Kasumi-1 (cell line): Measurements from ENCODE around the gene TLE2.
A peak's percentile ranks its signal among the peaks of the same experiment; 100 is the strongest.
"Not testable (repeated sequence)": the region's sequence is repeated elsewhere in the genome, so short reads cannot be mapped to it uniquely, and the experiment has no call there.

Source experiments
- DNase-seq, 2 experiments: peaks; one replicate each; lab custom pipeline; 2025; lab: John Stamatoyannopoulos, UW

The TLE2 gene

GRCh38 chr19:3055741-3056416, 26.8 kb upstream of the TLE2 start:
- DNase-seq: no peak

DNA sequence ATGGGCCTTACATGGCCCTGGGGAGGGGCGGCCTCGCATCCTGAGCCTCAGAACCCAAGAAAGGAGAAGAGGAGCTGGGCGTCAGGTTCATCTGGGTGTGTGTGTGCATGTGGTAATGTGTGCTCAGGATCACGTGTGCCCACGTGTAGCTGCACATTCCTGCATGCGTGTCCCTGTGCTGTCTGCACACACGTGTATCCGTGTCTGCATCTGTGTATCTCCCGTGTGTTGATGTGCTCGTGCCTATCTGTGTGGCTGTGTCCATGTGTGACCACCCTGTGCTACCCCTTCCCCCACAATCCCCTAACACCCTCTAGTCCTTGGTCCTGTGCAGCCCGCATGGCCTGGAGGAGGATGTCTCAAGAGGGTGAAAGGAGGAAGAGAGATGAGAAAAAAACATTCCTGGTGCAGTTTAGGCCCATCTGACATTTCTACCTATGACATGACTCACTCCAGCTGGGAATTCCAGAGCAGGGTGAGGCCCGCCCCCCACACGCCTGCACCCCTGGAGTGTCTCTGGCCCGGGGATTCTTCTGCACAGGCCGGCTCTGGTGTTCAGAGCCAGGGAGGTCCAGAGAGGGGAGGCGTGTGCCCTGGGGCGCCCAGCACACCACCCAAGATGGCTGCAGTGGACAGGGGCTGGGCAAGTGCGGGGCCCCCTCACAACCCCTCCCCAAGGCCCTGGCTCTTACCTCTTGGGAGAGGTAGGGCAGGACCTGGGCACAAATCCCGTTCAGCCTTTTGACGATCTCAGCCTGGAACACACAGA, 26.1 kb upstream of the TLE2 start:
- DNase-seq: no peak

- DNase-seq: no peak
These were observed 25.3 kb upstream of the TLE2 start for GRCh38 chr19:3054265-3054971.

GRCh38 chr19:3053780-3054179, 24.7 kb upstream of the TLE2 start:
- no peak for DNase-seq

GRCh38 chr19:3053218-3053621, 24.1 kb upstream of the TLE2 start:
- no peak for DNase-seq

GRCh38 chr19:3050016-3050415, 20.9 kb upstream of the TLE2 start:
- DNase-seq: not testable (repeated sequence)

- DNase-seq: no peak
These were observed 20.0 kb upstream of the TLE2 start for GRCh38 chr19:3049089-3049488.

- DNase-seq: no peak
These were observed 19.1 kb upstream of the TLE2 start for GRCh38 chr19:3048190-3048533.

- DNase-seq: peak; percentile 24 to 39
These were observed 18.6 kb upstream of the TLE2 start for GRCh38 chr19:3047496-3048189.

- DNase-seq: no peak
These were observed 17.8 kb upstream of the TLE2 start for GRCh38 chr19:3046698-3047495.

DNA sequence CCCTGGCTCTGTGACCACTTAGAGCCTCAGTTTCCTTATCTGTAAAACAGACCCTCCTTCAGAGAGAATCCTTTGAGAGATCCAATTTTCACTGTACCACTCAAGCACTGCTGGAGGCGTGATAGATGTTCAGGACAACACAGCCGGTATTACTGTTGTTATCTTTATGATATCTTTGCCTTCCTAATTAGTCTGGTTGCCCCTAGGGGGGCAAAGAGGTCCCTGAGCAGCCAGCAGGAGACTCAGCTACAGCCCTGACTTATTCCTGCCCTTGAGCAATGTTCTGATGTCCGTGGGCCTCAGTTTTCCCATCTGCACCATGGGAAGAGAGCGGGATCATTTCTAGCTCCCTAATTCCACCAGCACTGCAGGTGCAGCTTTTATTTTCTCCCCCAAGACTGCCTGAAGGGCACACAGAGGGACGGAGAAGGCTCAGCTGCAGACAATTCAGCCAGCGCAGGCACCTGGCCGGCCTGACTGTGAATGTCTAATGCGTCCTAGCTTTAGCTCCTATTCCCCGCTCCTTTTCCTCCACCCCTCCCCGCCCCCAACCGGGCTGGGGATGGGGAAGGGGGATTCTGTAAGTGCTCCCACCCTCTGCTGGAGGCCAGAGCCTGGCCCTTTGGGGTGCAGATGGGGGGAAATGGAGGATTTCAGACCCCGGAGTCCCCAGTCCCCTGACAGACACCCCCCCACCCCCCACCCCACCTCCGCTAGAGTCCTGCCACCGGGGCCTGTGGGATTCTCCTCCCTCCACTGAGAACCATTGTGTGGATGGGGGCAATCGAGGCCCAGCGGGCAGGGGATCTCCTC, 17.0 kb upstream of the TLE2 start:
- no peak for DNase-seq

DNA sequence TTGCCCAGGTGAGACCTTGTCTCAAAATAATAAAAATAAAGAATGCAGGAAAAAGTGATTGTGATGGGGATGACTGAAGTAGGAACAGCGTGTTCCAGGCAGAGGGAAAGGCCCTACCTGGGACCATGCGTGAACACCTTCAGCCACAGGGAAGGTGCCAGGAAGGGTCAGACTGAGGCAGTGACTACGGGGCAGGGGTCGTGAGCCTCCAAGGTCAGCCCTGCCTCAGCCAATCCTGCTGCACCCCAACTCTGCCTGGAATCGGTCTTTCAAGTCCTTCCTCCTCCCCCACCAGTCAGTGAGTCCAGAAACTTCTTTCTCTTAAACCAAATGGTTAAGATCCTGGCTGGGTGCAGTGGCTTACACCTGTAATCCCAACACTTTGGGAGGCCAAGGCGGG, 16.1 kb upstream of the TLE2 start:
- no peak for DNase-seq

DNA sequence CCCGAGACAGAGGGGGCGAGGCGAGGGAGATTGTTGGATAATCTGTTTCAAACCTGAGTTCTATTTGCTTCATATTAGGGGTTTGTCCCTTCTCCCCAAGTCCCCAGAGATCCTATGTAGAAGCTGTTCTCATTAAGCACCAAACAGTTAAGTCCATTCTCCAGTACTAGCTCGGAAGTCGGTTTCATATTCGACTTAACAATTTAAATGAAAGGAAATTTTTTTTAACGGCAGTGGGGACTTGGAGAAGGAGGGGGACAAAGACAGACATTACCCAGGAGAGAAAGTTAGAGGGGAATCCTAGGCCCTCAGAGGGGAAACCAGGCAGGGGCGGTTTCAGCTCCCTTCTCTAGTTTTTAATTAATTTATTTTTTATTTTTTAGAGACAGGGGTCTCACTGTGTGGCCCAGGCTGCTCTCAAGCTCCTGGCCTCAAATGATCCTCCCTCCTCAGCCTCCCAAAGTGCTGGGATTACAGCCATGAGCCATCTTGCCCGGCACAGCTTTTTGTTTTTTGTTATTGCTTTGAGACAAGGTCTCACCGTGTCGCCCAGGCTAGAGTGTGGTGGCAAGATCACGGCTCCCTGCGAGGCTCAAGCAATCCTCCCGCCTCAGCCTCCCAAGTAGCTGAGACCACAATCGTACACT, 13.7 kb upstream of the TLE2 start:
- no peak for DNase-seq

DNA sequence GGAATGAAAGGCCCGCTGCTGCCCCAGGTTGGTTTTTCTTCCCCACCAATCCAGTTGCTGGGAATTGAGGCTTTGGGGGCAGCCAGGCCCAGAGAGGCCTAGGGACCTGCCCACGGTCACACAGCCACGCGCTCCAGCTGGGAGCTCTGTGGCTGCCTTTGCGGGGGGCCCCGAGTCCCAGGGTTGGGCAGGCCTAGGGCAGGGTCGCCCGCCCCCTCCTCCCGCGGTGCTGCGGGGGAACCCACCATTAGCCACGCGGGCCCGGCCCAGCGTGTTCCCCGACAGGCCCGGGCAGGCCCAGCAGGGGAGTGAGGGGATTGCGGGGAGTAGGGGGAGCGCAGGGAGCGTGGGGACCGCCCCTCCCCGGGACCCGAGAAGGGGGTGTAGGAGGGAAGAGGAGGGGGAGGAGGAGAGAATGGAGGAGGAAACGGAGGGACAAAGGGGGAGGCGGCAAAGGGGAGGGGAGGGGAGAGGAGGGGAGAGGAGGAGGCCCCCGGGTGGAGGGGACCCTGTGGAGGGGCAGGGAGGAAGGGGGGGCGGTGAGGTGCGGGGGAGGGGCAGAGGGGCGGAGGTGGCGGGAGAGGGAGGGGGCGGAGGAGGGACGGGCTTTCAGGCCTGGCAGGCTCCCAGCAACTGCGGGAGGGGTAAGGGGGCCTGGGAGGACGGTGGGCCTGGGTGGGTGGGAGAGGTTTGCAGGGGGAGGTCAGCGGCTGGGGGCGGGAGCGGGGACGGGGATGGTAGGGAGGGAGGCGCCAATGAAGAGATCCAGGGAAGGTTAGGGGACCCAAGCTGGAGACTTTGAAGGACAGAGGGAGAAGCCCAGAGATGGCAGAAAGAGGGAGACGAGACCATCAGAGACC, 12.9 kb upstream of the TLE2 start:
- no peak for DNase-seq

- DNase-seq: no peak
These were observed 12.2 kb upstream of the TLE2 start for GRCh38 chr19:3041327-3041726.

- no peak for DNase-seq
These were observed 10.6 kb upstream of the TLE2 start for GRCh38 chr19:3039641-3040077.

- DNase-seq: no peak
These were observed 10.0 kb upstream of the TLE2 start for GRCh38 chr19:3039125-3039524.

- no peak for DNase-seq
These were observed 9.1 kb upstream of the TLE2 start for GRCh38 chr19:3038214-3038613.

- DNase-seq: not testable (repeated sequence)
These were observed 8.0 kb upstream of the TLE2 start for GRCh38 chr19:3036977-3037544.
